ENCODE results near the gene RNF223.

- TF ChIP-seq POLR2A (IDR thresholded peaks at IDR 0.05) (no peak), CTCF (IDR thresholded peaks at IDR 0.05) (no peak)
Observed at GRCh38 chr1:1037366-1038327, 36.5 kb downstream of the RNF223 start.

Data from lower leg skin (tissue), 3 donors.